Measurements from ENCODE around the gene GRK5.

Gene GRK5

DNA sequence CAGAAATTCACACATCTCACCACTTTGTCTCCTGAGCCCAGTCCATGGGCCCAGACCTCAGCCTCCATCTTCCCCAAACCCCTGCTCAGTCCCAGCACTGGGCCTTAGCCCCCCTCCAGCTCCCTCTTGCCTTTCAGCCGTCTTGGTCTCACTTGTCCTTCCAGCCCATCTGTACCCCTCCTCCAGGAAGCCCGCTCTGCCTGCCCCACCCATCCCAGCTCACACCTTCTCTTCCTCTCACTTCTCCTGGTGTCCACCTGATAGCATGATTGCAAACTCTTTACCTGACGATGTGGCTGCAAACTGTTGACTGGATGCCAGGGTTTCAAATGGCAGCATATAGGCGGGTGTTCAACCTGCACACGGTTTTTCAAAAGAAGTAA is 238.6 kb downstream of the GRK5 start:
- no peak for DNase-seq
- H3K27ac ChIP-seq (ENCODE audit: low read depth, low read length) = no peak overlapping the region
- H3K4me1 ChIP-seq (ENCODE audit: control insufficient read depth in 1 of 2, insufficient read depth in 2 of 2, low read length in 2 of 2) = no peaks in the 10 kb centered on the region
- H3K4me2 ChIP-seq (ENCODE audit: low read length) = no peak overlapping the region
- no peak overlapping the region for H2AFZ ChIP-seq (ENCODE audit: insufficient read depth, low read length, poor library complexity)
- WGBS (ENCODE audit: extremely low coverage, insufficient coverage, insufficient read length) = no CpG with 5 or more reads among the region's 5 CpGs
- H2AK5ac ChIP-seq (ENCODE audit: low read length) = no peak overlapping the region
- H3K27me3 ChIP-seq (ENCODE audit: insufficient read depth, low read length) = no peaks in the 10 kb centered on the region
- H4K91ac ChIP-seq (ENCODE audit: low read depth, low read length) = no peak overlapping the region
- no peak overlapping the region for H2BK12ac ChIP-seq (ENCODE audit: low read length)
- H3K9ac ChIP-seq (ENCODE audit: low read length) = no peak overlapping the region
- H3K14ac ChIP-seq (ENCODE audit: low read length) = no peak overlapping the region
- peaks cover 2% of the 10 kb centered on the region for H3K9me3 ChIP-seq (ENCODE audit: insufficient read depth, low read depth, low read length)
- H2BK120ac ChIP-seq (ENCODE audit: insufficient read depth, low read length, poor library complexity) = no peak overlapping the region
- no peaks in the 10 kb centered on the region for H3K79me1 ChIP-seq (ENCODE audit: low read length)
- H3K36me3 ChIP-seq (ENCODE audit: control insufficient read depth in 1 of 2, insufficient read depth in 2 of 2, low read length in 2 of 2) = no peaks in the 10 kb centered on the region
- H2BK5ac ChIP-seq (ENCODE audit: low read depth, low read length, poor library complexity) = no peak overlapping the region
- no peak overlapping the region for H3K4ac ChIP-seq (ENCODE audit: low read depth, low read length)
- no peak overlapping the region for H3K18ac ChIP-seq (ENCODE audit: low read length)
- H3K23ac ChIP-seq (ENCODE audit: low read length) = no peak overlapping the region
- H4K8ac ChIP-seq (ENCODE audit: low read depth, low read length) = no peak overlapping the region
- H3K4me3 ChIP-seq (ENCODE audit: low read depth, low read length) = no peak overlapping the region
- no peak overlapping the region for H4K12ac ChIP-seq (ENCODE audit: low read depth, low read length)
- no peaks in the 10 kb centered on the region for H3K79me2 ChIP-seq (ENCODE audit: control insufficient read depth, insufficient read depth, low read length, poor library complexity)

DNA sequence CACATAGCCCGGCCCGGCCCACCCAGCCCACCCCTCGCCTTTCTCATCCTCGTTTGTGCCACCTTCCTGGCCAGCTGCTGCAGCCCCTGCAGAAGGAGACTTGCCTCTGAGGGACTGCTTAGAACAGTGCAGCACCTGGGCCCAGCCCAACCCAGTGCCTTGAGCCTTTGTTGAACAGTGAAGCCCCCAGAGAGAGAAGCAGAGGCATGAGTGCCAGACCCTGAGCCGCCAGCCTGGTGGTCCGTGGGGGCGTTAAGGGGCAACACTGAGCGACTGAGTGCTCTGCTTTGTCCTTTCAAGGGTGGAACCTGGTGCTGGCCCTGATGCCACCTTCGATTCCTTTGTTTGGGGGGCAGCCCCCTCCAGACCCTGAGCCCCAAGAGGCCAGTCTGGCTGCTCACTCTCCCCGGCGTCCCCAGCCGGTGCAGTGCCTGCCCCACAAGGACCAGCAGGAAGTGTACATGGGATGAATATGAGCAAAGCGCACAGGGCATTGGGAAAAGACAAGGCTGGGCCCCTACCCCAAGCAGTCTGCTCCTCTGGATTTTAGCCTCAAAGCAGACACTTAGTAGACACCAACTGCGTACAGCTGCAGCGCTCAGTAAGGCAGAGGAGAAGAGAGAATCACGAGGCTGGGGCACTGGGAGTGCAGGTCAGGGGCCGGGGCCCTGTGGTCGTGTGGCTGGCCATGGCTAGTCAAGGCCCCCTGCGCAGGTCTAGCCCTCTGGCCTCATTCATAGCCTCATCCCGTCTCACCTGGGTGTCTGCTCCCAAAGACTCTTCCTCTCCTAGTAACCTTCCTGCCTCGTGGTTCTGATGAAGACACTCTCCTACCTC is 239.3 kb downstream of the GRK5 start:
- Histone ChIP-seq H3K36me3 (ENCODE audit: control insufficient read depth in 1 of 2, insufficient read depth in 2 of 2, low read length in 2 of 2) (no peaks in the 10 kb centered on the region), H3K14ac (ENCODE audit: low read length) (no peak overlapping the region), H2BK5ac (ENCODE audit: low read depth, low read length, poor library complexity) (no peak overlapping the region), H4K8ac (ENCODE audit: low read depth, low read length) (no peak overlapping the region), H3K9ac (ENCODE audit: low read length) (no peak overlapping the region), H2AFZ (ENCODE audit: insufficient read depth, low read length, poor library complexity) (no peak overlapping the region), H3K79me1 (ENCODE audit: low read length) (no peaks in the 10 kb centered on the region), H3K4me1 (ENCODE audit: control insufficient read depth in 1 of 2, insufficient read depth in 2 of 2, low read length in 2 of 2) (no peaks in the 10 kb centered on the region), H3K27me3 (ENCODE audit: insufficient read depth, low read length) (no peaks in the 10 kb centered on the region), H3K18ac (ENCODE audit: low read length) (no peak overlapping the region), H2BK12ac (ENCODE audit: low read length) (no peak overlapping the region), H3K4ac (ENCODE audit: low read depth, low read length) (no peak overlapping the region), H3K4me3 (ENCODE audit: low read depth, low read length) (no peak overlapping the region), H3K27ac (ENCODE audit: low read depth, low read length) (no peak overlapping the region), H3K79me2 (ENCODE audit: control insufficient read depth, insufficient read depth, low read length, poor library complexity) (no peaks in the 10 kb centered on the region), H4K91ac (ENCODE audit: low read depth, low read length) (no peak overlapping the region), H2AK5ac (ENCODE audit: low read length) (no peak overlapping the region), H3K4me2 (ENCODE audit: low read length) (no peak overlapping the region), H3K23ac (ENCODE audit: low read length) (no peak overlapping the region), H3K9me3 (ENCODE audit: insufficient read depth, low read depth, low read length) (no peaks in the 10 kb centered on the region), H4K12ac (ENCODE audit: low read depth, low read length) (no peak overlapping the region), H2BK120ac (ENCODE audit: insufficient read depth, low read length, poor library complexity) (no peak overlapping the region)
- no CpG with 5 or more reads among the region's 21 CpGs for WGBS (ENCODE audit: extremely low coverage, insufficient coverage, insufficient read length)
- DNase-seq = no peak

DNA sequence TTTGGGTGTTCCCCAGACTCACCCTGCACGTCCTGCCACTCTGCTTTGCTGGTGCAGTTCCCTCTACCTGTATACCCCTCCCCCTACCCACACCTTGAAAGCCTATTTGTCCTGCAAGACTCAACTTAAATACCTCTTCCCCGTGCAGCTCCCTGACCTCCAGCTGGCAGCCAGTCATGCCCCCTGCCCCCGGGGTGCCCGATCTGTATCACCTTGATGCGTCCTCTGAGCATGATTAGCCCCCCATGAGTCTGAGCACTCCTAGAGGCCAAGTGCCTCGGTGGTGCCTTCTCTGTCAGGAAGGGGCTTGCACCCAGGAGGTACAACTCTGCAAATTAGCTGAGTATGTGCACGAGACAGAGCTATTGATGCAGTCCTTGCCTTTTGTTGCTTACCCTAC is 240.1 kb downstream of the GRK5 start:
- H2BK12ac ChIP-seq (ENCODE audit: low read length) = no peak overlapping the region
- no peaks in the 10 kb centered on the region for H3K79me1 ChIP-seq (ENCODE audit: low read length)
- no peaks in the 10 kb centered on the region for H3K79me2 ChIP-seq (ENCODE audit: control insufficient read depth, insufficient read depth, low read length, poor library complexity)
- no peak overlapping the region for H4K12ac ChIP-seq (ENCODE audit: low read depth, low read length)
- no peak overlapping the region for H4K91ac ChIP-seq (ENCODE audit: low read depth, low read length)
- no peak overlapping the region for H2AK5ac ChIP-seq (ENCODE audit: low read length)
- H3K9ac ChIP-seq (ENCODE audit: low read length) = no peak overlapping the region
- no peaks in the 10 kb centered on the region for H3K27me3 ChIP-seq (ENCODE audit: insufficient read depth, low read length)
- H3K18ac ChIP-seq (ENCODE audit: low read length) = no peak overlapping the region
- H3K27ac ChIP-seq (ENCODE audit: low read depth, low read length) = no peak overlapping the region
- H3K36me3 ChIP-seq (ENCODE audit: control insufficient read depth in 1 of 2, insufficient read depth in 2 of 2, low read length in 2 of 2) = no peaks in the 10 kb centered on the region
- no peak overlapping the region for H3K23ac ChIP-seq (ENCODE audit: low read length)
- no CpG with 5 or more reads among the region's 7 CpGs for WGBS (ENCODE audit: extremely low coverage, insufficient coverage, insufficient read length)
- no peak overlapping the region for H4K8ac ChIP-seq (ENCODE audit: low read depth, low read length)
- H3K4ac ChIP-seq (ENCODE audit: low read depth, low read length) = no peak overlapping the region
- H3K4me1 ChIP-seq (ENCODE audit: control insufficient read depth in 1 of 2, insufficient read depth in 2 of 2, low read length in 2 of 2) = no peaks in the 10 kb centered on the region
- no peak overlapping the region for H2BK120ac ChIP-seq (ENCODE audit: insufficient read depth, low read length, poor library complexity)
- H2AFZ ChIP-seq (ENCODE audit: insufficient read depth, low read length, poor library complexity) = no peak overlapping the region
- no peak for DNase-seq
- no peak overlapping the region for H3K4me2 ChIP-seq (ENCODE audit: low read length)
- H3K14ac ChIP-seq (ENCODE audit: low read length) = no peak overlapping the region
- no peak overlapping the region for H2BK5ac ChIP-seq (ENCODE audit: low read depth, low read length, poor library complexity)
- H3K9me3 ChIP-seq (ENCODE audit: insufficient read depth, low read depth, low read length) = no peaks in the 10 kb centered on the region
- no peak overlapping the region for H3K4me3 ChIP-seq (ENCODE audit: low read depth, low read length)

DNA sequence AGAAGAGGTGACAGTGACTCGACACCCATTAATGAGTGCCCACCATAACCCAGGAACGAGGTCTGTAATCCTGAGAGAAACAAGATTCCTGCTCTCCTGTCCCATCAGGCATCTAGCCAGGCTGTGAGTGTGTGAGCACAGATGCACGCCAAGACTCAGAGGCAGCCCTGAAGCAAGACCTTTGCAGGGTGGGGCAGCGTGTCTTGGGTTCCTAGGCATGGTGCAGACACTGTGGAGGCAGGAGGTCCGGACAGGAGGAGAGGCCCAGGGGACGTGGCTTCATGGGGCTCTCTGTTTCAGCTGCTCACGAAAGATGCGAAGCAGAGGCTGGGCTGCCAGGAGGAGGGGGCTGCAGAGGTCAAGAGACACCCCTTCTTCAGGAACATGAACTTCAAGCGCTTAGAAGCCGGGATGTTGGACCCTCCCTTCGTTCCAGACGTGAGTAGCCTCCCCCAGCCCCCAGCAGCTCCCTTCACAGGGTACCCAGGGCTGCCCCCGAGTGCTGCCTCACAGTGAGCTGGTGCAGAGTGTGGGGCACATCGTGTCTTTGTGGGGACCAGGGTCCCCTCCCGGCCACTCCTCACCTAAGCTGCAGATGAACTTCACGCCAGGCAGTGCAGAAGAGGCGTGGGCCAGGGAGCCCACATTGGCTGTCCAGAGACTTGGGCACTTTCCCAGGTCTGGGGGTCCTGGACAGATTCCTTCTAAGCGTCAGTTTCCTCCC is 240.6 kb downstream of the GRK5 start:
- no peaks in the 10 kb centered on the region for H3K27me3 ChIP-seq (ENCODE audit: insufficient read depth, low read length)
- H4K12ac ChIP-seq (ENCODE audit: low read depth, low read length) = no peak overlapping the region
- WGBS (ENCODE audit: extremely low coverage, insufficient coverage, insufficient read length) = no CpG with 5 or more reads among the region's 18 CpGs

More for the DNA sequence above, 240.6 kb downstream of the GRK5 start:
- Histone ChIP-seq H3K4me1 (ENCODE audit: control insufficient read depth in 1 of 2, insufficient read depth in 2 of 2, low read length in 2 of 2) (no peaks in the 10 kb centered on the region), H3K4me3 (ENCODE audit: low read depth, low read length) (no peak overlapping the region), H3K23ac (ENCODE audit: low read length) (no peak overlapping the region), H3K79me2 (ENCODE audit: control insufficient read depth, insufficient read depth, low read length, poor library complexity) (no peaks in the 10 kb centered on the region), H2BK5ac (ENCODE audit: low read depth, low read length, poor library complexity) (no peak overlapping the region), H4K91ac (ENCODE audit: low read depth, low read length) (no peak overlapping the region), H2BK12ac (ENCODE audit: low read length) (no peak overlapping the region), H3K4ac (ENCODE audit: low read depth, low read length) (no peak overlapping the region), H3K4me2 (ENCODE audit: low read length) (no peak overlapping the region), H2AFZ (ENCODE audit: insufficient read depth, low read length, poor library complexity) (no peak overlapping the region), H2BK120ac (ENCODE audit: insufficient read depth, low read length, poor library complexity) (no peak overlapping the region), H2AK5ac (ENCODE audit: low read length) (no peak overlapping the region), H3K36me3 (ENCODE audit: control insufficient read depth in 1 of 2, insufficient read depth in 2 of 2, low read length in 2 of 2) (no peaks in the 10 kb centered on the region), H3K18ac (ENCODE audit: low read length) (no peak overlapping the region), H3K9ac (ENCODE audit: low read length) (no peak overlapping the region), H3K79me1 (ENCODE audit: low read length) (no peaks in the 10 kb centered on the region), H3K27ac (ENCODE audit: low read depth, low read length) (no peak overlapping the region), H3K9me3 (ENCODE audit: insufficient read depth, low read depth, low read length) (no peaks in the 10 kb centered on the region), H4K8ac (ENCODE audit: low read depth, low read length) (no peak overlapping the region), H3K14ac (ENCODE audit: low read length) (no peak overlapping the region)
- DNase-seq = no peak
